Naive B cell (primary cell): Measurements from ENCODE around the gene FSD1. TPM values are rescaled to one million over a fixed set of nuclear protein-coding genes. Genes with fewer than 3 reads are reported as not detected.
"Not testable (repeated sequence)": the region's sequence is repeated elsewhere in the genome, so short reads cannot be mapped to it uniquely, and the experiment has no call there.

ENCODE experiments used
- ATAC-seq, 2 donors: fragments of 150-1000 bp; cut with Tn5 transposase; 2 replicates each; pipeline ENCODE4 v1.10.0; 2021; ENCODE audit warnings: low read depth in 2 of 2, mild to moderate bottlenecking in 2 of 2, moderate library complexity in 2 of 2
- DNase-seq: peaks from one replicate; pipeline ENCODE4 v3.0.0; 2022
- H3K27ac Mint-ChIP-seq, 6 donors: one replicate each; pipeline ENCODE4 v1.8.0; 2020 to 2022; ENCODE audit warnings: mild to moderate bottlenecking in 6 of 6, mixed read lengths in 6 of 6, moderate library complexity in 5 of 6, inconsistent platforms in 2 of 6
- H3K27me3 Mint-ChIP-seq, 3 donors: one replicate each; pipeline ENCODE4 v1.8.0; 2021 to 2022; ENCODE audit warnings: mixed read lengths in 3 of 3, mild to moderate bottlenecking in 1 of 3
- H3K36me3 Mint-ChIP-seq, 2 donors: one replicate each; pipeline ENCODE4 v1.8.0; 2020 to 2022; ENCODE audit warnings: mixed read lengths in 2 of 2, inconsistent platforms in 1 of 2, mild to moderate bottlenecking in 1 of 2
- H3K4me1 Mint-ChIP-seq, 3 donors: one replicate each; pipeline ENCODE4 v1.8.0; 2020 to 2022; ENCODE audit warnings: mixed read lengths in 3 of 3, inconsistent platforms in 1 of 3, mild to moderate bottlenecking in 1 of 3, moderate library complexity in 1 of 3
- H3K4me3 Mint-ChIP-seq, 8 donors: one replicate each; pipeline ENCODE4 v1.8.0; 2020 to 2022; ENCODE audit warnings: mild to moderate bottlenecking in 8 of 8, mixed read lengths in 8 of 8, moderate library complexity in 8 of 8, inconsistent platforms in 2 of 8
- H3K9me3 Mint-ChIP-seq, 7 donors: one replicate each; pipeline ENCODE4 v1.8.0; 2020 to 2022; ENCODE audit warnings: mixed read lengths in 7 of 7, mild to moderate bottlenecking in 5 of 7, inconsistent platforms in 2 of 7, moderate library complexity in 1 of 7
- polyA plus RNA-seq, 6 donors: library from polyadenylated mRNA; unstranded; fragments of 300-500 nt; fragmentation: Illumina TruSeq; gene quantifications; one replicate each; pipeline ENCODE4 v1.2.3, GENCODE V29; 2021; ENCODE audit warnings: low read depth in 6 of 6

The FSD1 gene
- polyA plus RNA-seq, 6 donors from 2014 or later: 1.00 to 1.6 (median 1.3) TPM; not detected in 2

DNA sequence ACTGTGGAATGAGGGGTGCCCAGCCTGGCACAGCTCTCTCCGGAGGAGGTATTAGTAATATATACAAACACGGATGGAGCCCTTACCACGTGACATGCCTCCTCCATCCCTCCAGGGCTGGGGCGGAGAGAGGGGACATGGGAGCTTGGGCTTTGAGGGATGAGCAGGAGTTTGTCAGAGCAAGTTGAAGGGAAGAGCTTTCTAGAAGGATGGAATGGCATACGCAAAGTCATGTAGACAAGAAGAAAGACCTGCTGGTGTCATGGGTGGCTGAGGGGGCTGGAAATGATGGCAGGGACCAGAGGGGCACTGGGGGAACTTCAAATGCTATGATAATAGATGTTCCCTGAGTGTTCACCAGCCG, 41.6 kb downstream of the FSD1 start:
- H3K9me3 Mint-ChIP-seq: no peaks in the 10 kb centered on the region
- no peak for ATAC-seq
- H3K4me3 Mint-ChIP-seq: peak overlapping the region in 3 of 8 donors; percentile 48 to 81 (median 59)
- DNase-seq: no peak
- H3K36me3 Mint-ChIP-seq: peaks cover 0 to 10% of the 10 kb centered on the region in 2 donors
- H3K4me1 Mint-ChIP-seq: peaks cover 22 to 45% (median 22%) of the 10 kb centered on the region in 3 donors
- peak overlapping the region in 2 of 6 donors; percentile 53 to 78 for H3K27ac Mint-ChIP-seq
- H3K27me3 Mint-ChIP-seq: no peaks in the 10 kb centered on the region

DNA sequence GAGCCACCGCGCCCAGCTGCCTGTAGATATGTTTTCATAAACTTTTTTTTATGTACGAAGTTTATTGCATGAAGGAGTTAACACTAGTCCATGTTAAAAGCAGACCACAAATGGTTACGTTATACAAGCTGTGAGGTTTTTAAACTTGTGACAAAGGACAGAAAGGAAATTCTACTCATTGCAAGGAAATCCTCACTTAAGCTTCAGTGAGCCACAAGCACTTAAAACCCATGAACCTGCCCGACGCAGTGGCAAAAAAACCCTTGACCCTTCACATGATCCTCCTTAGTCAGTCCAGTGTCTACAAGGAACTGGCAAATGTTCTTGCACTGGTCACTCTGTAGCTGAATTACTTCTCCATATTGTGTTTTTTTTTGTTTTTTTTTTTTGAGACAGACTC, 43.1 kb downstream of the FSD1 start:
- Mint-ChIP-seq H3K4me3 (peak overlapping the region in 2 of 8 donors; percentile 61), H3K9me3 (no peaks in the 10 kb centered on the region), H3K36me3 (peaks cover 0 to 10% of the 10 kb centered on the region in 2 donors), H3K27me3 (no peaks in the 10 kb centered on the region), H3K4me1 (peaks cover 16 to 38% (median 18%) of the 10 kb centered on the region in 3 donors), H3K27ac (no peak overlapping the region)
- ATAC-seq (no peak), DNase-seq (no peak)

DNA sequence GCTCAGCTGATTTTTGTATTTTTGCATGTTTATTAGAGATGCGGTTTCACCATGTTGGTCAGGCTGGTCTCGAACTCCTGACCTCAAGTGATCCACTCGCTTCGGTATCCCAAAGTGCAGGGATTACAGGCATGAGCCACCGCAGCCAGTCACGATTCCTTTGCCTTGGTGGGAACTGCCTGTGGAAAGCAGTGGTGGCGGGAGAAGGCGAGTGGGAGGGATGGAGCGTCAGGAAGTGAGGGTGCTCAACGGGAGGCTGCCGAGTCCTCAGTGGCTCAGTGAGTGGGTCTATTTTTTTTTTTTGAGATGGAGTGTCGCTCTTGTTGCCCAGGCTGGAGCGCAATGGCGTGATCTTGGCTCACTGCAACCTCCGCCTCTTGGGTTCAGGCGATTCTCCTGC, 44.8 kb downstream of the FSD1 start:
- H3K27me3 Mint-ChIP-seq, H3K27ac Mint-ChIP-seq, H3K9me3 Mint-ChIP-seq, H3K4me3 Mint-ChIP-seq, ATAC-seq, DNase-seq: not testable (repeated sequence)
- Mint-ChIP-seq H3K36me3 (peaks cover 0 to 10% of the 10 kb centered on the region in 2 donors), H3K4me1 (peaks cover 8 to 28% (median 10%) of the 10 kb centered on the region in 3 donors)

DNA sequence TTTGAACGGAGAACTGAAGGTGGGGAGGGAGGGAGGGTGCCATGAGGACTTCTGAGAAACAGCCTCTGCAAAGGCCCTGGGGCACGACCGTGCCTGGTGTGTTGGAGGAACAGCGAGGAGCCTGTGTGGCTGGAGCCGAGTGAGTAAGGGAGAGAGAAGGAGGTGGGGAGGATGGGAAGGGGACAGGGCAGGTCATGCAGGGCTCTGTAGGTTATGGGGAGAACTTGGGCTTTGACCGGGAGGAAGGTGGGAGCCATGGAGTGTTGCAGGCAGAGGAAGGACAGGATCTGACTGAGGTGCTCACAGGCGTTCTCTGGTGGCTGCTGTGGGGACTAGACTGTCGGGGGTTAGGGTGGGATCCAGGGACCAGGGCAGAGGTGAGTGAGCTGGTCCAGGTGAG, 45.7 kb downstream of the FSD1 start:
- ATAC-seq: no peak

DNA sequence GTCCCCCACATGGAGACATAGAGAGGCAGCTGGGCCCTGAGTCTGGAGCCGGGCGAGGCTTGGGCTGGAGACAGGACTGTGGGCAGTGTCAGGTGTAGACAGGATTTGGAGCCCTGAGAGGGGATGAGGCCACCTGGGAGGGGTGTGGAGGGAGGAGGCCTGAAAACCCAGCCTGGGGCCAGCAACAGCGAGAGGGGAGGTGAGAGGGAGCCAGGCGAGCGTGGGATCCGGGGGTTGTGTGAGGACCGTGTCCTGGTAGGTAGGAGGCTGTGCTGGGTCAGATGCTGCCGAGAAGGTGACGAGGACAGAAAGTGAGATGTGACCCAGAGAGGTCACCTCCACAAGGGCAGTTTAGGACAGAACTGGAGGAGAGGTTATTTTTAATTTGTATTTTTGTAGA, 46.3 kb downstream of the FSD1 start:
- Mint-ChIP-seq H3K9me3 (no peaks in the 10 kb centered on the region), H3K27ac (peak overlapping the region in 4 of 6 donors; percentile 30 to 89 (median 66)), H3K4me3 (peak overlapping the region in 1 of 8 donors; percentile 22), H3K36me3 (peaks cover 0 to 6% of the 10 kb centered on the region in 2 donors), H3K27me3 (no peaks in the 10 kb centered on the region), H3K4me1 (peaks cover 5 to 21% (median 7%) of the 10 kb centered on the region in 3 donors)
- DNase-seq: no peak
- no peak for ATAC-seq

More for the DNA sequence above, 45.7 kb downstream of the FSD1 start:
- Mint-ChIP-seq H3K4me1 (peaks cover 5 to 27% (median 10%) of the 10 kb centered on the region in 3 donors), H3K27me3 (no peaks in the 10 kb centered on the region), H3K27ac (peak overlapping the region in 3 of 6 donors; percentile 27 to 89 (median 30)), H3K4me3 (no peak overlapping the region), H3K9me3 (no peaks in the 10 kb centered on the region), H3K36me3 (peaks cover 0 to 10% of the 10 kb centered on the region in 2 donors)
- no peak for DNase-seq

DNA sequence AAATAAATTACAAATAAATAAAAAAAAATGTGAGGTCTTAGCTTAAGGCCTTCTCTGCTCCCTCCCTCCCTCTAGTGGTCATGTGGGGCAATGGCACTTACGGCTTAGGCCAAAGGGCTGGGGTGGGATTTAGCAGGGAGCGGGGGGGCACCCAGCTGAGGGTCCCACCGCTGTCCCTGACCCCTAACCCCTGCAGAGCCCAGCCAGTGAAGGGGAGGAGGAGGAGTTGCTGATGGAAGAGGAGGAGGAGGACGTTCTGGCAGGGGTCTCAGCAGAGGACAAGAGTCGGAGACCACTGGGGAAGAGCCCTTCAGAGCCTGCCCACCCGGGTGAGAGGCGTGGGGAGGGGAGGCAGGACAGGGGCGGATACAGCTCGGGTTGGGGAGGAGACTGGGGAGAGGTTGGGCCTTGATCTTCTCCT, 48.3 kb downstream of the FSD1 start:
- Mint-ChIP-seq H3K27ac (no peak overlapping the region), H3K4me3 (peak overlapping the region in 1 of 8 donors; percentile 63), H3K9me3 (no peaks in the 10 kb centered on the region), H3K36me3 (no peaks in the 10 kb centered on the region), H3K4me1 (peaks cover 3 to 16% (median 5%) of the 10 kb centered on the region in 3 donors), H3K27me3 (no peaks in the 10 kb centered on the region)
- peak; percentile 77 to 79 for ATAC-seq
- peak; percentile 48 for DNase-seq

DNA sequence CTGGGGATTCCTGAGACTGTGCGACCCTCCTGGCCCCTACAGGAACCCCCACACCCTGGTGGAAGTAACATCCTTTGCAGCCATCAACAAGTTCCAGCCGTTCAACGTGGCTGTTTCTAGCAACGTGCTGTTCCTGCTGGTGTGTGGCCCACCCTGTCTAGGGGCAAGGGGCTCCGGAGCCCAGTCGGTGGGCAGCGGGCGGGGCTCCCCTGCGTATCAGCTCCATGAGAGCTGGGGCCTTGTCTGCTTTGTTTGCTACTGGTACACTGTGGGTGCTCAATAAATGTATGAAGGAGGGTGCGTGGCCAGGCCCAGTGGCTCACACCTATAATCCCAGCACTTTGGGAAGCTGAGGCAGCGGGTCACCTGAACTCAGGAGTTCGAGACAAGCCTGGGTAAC, 49.9 kb downstream of the FSD1 start:
- Mint-ChIP-seq H3K4me3 (no peak overlapping the region), H3K27me3 (no peaks in the 10 kb centered on the region), H3K36me3 (no peaks in the 10 kb centered on the region), H3K27ac (no peak overlapping the region), H3K9me3 (no peaks in the 10 kb centered on the region), H3K4me1 (peaks cover 3 to 16% (median 5%) of the 10 kb centered on the region in 3 donors)
- no peak for DNase-seq
- no peak for ATAC-seq

DNA sequence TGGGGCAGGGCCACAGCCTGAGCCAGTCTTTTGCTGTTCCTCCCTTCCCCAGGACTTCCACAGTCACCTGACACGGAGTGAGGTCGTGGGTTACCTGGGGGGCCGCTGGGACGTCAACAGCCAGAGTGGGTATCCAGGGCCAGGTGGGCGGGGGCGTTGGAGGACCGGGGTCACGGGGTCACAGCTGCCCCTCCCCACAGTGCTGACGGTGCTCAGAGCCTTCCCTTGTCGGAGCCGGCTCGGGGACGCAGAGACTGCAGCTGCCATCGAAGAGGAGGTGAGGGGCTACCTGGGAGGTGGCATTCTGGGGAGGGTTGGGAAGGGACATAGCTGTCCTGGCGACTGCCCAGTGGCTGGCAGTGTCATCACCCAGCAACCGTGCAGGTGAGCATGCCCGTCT, 50.5 kb downstream of the FSD1 start:
- H3K27me3 Mint-ChIP-seq: no peaks in the 10 kb centered on the region
- H3K9me3 Mint-ChIP-seq: no peaks in the 10 kb centered on the region
- H3K27ac Mint-ChIP-seq: peak overlapping the region in 1 of 6 donors; percentile 29
- no peak for ATAC-seq
- H3K4me3 Mint-ChIP-seq: no peak overlapping the region
- no peaks in the 10 kb centered on the region for H3K36me3 Mint-ChIP-seq
- H3K4me1 Mint-ChIP-seq: peaks cover 3 to 13% (median 5%) of the 10 kb centered on the region in 3 donors
- no peak for DNase-seq

DNA sequence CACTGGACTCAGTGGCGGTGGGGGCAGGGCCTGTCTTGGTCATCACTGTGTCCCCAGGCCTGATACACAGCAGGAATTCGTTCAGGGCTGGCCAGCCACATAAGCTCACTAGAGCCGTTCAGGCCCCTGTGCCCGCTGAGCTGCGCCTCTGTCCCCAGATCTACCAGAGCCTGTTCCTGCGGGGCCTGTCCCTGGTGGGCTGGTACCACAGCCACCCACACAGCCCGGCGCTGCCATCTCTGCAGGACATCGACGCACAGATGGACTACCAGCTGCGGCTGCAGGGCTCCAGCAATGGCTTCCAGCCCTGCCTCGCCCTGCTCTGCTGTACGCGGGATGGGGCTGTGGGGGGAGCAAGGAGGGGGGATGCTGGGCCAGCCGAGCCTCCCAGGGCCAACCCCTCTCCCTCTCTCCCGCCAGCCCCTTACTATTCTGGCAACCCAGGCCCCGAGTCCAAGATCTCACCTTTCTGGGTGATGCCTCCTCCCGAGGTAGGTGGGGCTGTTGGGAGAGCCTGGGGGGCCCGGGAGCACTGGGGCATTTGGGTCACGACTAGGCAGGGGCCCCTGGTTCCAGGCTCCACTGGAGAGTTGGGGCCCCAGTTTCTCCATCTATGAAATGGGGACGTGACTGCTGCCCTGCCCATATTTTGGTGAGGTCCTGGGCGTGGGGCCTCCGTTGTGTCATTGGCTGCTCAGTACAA, 52.8 kb downstream of the FSD1 start:
- Mint-ChIP-seq H3K4me3 (no peak overlapping the region), H3K36me3 (no peaks in the 10 kb centered on the region), H3K27ac (no peak overlapping the region), H3K4me1 (peaks cover 2 to 5% (median 3%) of the 10 kb centered on the region in 3 donors), H3K9me3 (no peaks in the 10 kb centered on the region), H3K27me3 (no peaks in the 10 kb centered on the region)
- DNase-seq (no peak), ATAC-seq (no peak)

DNA sequence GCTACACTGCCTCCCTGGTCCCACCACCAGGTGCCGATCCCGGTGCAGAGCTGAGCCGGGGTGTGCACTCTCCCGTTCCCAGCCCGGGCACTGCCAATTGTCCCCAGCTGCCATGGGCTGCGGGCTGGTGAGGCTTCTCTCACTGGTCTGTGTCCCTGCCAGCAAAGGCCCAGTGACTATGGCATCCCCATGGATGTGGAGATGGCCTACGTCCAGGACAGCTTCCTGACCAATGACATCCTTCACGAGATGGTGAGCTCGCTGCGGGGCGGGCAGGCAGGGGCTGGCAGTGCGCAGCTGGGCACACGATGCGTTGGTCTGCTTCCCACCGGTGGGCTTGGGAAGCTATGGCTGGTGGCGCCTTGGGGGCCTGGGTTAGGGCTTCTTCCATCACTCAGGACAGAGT, 53.5 kb downstream of the FSD1 start:
- Mint-ChIP-seq H3K4me3 (no peak overlapping the region), H3K27ac (no peak overlapping the region), H3K27me3 (no peaks in the 10 kb centered on the region), H3K9me3 (no peaks in the 10 kb centered on the region), H3K4me1 (peaks cover 0 to under 1% (median 0%) of the 10 kb centered on the region in 3 donors), H3K36me3 (no peaks in the 10 kb centered on the region)
- ATAC-seq (no peak), DNase-seq (no peak)

DNA sequence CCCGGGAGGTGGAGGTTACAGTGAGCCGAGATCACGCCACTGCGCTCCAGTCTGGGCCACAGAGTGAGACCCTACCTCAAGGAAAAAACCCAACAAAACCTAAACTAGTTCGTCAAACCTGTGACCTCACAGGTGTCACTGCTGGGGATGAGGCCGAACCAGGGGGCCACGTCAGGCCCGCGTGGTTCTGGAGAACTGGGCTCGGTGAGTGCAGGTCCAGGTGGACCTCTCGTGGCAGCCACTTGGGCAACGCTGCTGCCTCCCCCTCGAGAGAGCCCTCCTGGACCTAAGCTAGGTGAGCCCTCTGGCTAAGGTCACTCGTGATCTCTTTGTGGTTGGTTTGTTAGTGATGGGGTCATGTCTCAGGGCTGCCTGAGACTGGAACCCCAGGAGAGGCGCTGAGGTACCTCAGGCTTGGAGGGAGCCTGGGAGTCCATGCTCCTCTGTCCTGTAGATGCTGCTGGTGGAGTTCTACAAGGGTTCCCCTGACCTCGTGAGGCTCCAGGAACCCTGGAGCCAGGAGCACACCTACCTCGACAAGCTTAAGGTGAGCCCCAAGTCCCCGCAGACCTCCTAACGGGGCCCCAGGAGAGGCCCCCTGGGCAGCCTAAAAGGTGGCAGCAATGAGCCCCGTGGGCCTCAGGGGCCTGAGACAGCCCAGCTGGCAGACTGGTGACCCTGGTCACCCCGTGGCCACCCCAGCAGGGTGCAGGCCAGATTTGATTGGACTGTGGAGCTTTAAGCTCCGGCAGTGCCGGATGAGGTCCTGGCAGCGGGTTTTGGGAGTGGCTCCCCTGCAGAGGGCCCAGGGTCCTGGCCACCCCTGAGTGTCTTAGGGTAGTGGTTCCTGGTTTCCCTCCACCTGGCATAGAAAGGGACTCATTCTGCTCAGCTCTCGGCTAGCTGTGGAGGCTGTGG, 54.6 kb downstream of the FSD1 start:
- Mint-ChIP-seq H3K36me3 (no peaks in the 10 kb centered on the region), H3K4me3 (no peak overlapping the region), H3K27me3 (no peaks in the 10 kb centered on the region), H3K4me1 (no peaks in the 10 kb centered on the region), H3K27ac (peak overlapping the region in 3 of 6 donors; percentile 51 to 76 (median 61)), H3K9me3 (no peaks in the 10 kb centered on the region)
- ATAC-seq: no peak
- DNase-seq: no peak

DNA sequence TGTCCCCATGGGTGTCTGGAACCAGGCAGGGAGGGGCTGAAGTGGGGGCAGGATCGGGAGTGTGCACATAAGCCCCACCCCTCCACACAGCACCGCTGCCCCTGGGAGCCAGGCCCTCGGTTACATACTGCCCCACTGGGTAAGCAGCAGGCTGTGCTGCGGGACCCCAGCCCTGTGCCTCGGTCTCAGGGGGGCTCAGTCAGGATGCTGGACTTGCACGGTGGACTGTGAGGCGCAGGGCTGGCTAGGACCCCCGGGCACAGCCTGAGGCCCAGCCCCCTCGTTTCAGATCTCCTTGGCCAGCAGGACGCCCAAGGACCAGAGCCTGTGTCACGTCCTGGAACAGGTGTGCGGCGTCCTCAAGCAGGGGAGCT, 55.2 kb downstream of the FSD1 start:
- Mint-ChIP-seq H3K4me3 (no peak overlapping the region), H3K9me3 (no peaks in the 10 kb centered on the region), H3K4me1 (no peaks in the 10 kb centered on the region), H3K27me3 (no peaks in the 10 kb centered on the region), H3K36me3 (no peaks in the 10 kb centered on the region), H3K27ac (no peak overlapping the region)
- ATAC-seq: no peak
- no peak for DNase-seq

DNA sequence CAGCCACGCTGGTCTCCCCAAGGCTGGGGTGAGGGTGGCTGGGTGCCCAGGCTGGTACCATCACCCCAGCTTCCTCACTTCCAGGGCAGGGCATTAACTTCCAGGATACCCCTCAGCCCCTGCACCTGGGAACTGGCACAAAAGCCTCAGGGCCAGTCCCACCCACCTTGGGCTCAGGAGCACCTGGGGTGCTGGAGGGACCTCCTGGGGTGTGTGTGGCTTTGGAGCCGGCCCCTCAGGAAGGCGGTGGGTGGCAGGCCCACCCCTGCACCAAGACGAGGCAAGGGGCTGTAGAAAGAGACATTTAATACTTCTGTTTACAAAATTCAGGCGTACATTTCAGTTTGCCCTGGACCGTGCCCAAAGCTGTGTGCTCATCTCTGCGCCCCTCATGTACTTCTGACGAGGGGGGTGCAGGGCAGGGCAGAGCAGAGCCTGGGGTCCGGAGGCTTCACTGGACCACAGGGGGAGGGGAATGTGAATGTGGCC, 55.7 kb downstream of the FSD1 start:
- Mint-ChIP-seq H3K4me1 (no peaks in the 10 kb centered on the region), H3K36me3 (no peaks in the 10 kb centered on the region), H3K27me3 (no peaks in the 10 kb centered on the region), H3K9me3 (no peaks in the 10 kb centered on the region), H3K27ac (peak overlapping the region in 2 of 6 donors; percentile 42 to 65), H3K4me3 (no peak overlapping the region)
- ATAC-seq (no peak), DNase-seq (no peak)
